ENCODE measurements around the gene TRIM45.

- TF ChIP-seq, protein P1, sequence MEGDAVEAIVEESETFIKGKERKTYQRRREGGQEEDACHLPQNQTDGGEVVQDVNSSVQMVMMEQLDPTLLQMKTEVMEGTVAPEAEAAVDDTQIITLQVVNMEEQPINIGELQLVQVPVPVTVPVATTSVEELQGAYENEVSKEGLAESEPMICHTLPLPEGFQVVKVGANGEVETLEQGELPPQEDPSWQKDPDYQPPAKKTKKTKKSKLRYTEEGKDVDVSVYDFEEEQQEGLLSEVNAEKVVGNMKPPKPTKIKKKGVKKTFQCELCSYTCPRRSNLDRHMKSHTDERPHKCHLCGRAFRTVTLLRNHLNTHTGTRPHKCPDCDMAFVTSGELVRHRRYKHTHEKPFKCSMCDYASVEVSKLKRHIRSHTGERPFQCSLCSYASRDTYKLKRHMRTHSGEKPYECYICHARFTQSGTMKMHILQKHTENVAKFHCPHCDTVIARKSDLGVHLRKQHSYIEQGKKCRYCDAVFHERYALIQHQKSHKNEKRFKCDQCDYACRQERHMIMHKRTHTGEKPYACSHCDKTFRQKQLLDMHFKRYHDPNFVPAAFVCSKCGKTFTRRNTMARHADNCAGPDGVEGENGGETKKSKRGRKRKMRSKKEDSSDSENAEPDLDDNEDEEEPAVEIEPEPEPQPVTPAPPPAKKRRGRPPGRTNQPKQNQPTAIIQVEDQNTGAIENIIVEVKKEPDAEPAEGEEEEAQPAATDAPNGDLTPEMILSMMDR (IDR thresholded peaks at IDR 0.05): no peak
- TF ChIP-seq POLR2A (IDR thresholded peaks at IDR 0.05): no peak
Observed at GRCh38 chr1:117127795-117128194, 6.2 kb upstream of the TRIM45 start.
